Right hindlimb (tissue), 1 donor: ENCODE results near the gene MARCHF6.
"Not testable (repeated sequence)": the region's sequence is repeated elsewhere in the genome, so short reads cannot be mapped to it uniquely, and the experiment has no call there.

ENCODE experiments used
- DNase-seq: peaks from one replicate; pipeline ENCODE4 v3.0.0-alpha.2; 2018

Gene MARCHF6

DNA sequence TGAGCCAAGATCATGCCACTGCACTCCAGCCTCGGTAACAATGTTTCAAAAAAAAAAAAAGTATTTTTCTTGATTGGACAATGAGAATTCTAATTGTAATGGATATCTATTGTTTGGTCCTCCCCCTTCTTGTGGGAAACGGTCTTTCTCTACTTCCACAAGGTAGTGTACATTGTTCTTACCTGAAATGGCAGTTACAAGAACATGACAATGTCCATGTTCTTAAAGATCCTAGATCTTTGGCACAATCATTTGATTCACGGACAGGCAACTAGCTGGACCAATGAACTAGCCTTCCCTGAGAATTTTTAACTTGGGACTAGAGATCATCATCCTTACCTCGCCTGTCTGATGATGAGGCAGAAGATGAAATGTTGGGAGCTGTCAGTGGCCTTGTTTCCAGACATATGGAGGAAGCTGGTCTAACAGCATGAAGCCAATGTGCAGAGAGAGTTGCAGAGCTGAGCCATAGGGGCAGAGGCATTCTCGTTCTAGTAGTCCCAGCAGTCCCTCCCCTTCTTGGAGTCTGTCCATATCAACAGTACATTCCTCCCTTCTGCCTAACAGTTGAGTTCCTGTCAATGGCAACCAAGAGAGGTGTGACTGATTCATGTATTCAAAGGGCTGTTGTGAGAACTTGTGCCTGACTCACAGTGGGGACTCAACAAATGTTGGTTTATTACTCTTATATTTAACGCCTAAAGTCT lies 2.1 kb upstream of the MARCHF6 start:
- no peak for DNase-seq

DNA sequence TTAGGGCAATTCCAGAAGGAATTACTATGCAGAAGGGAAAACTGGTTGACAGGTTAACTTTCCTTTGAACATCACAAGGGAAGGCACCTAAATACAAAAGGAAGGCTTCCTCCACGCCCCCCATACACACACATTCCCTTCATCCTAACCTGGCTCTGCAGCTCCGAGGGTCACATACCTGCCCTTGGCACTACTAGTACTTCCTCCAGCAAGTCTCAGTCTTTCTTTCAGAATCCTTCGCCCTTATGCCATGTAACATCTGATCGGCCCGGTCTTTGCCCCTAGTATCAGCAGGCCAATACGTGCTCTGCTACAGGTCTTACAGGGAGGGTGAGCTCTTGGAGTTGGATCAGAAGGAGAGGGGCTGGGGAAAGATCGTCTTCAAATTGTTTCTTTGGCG lies 1.6 kb upstream of the MARCHF6 start:
- no peak for DNase-seq

DNA sequence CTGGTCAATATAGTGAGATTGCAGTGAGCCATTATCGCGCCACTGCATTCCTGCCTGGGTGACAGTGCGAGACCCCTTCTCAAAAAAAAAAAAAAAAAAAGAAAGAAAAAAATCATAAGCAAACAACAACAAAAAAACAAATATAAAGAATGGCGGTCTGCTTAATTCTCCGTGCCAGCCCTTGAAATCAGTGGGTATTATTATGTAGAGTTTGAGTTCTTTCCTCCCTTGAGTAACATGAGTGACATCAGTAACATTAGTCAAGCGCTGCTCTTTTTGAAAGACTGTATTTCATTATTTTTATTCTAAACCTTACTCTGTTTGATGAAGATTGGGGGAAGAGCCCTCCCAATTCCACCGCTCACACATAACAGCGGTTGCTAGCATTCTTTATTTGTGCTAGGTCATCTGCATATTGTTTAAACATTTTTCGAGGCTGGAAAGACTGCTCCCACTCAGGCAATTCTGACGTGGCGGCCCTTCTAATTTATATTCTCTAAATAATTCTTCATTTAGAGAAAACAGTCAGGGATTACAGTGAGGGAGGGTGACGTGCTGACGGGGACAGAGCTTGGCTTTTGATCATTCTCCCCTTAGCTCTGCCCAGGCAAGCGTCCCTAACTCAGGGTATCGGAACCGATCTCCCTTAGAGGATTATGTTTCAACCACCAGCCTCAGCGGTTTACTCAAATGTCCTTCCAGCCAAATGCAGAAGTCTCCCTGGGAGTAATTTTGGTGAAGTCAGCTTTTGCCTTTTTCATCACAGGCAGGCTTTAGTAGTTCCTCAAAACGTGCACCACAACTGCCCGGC lies 860 bp upstream of the MARCHF6 start:
- DNase-seq: no peak

DNA sequence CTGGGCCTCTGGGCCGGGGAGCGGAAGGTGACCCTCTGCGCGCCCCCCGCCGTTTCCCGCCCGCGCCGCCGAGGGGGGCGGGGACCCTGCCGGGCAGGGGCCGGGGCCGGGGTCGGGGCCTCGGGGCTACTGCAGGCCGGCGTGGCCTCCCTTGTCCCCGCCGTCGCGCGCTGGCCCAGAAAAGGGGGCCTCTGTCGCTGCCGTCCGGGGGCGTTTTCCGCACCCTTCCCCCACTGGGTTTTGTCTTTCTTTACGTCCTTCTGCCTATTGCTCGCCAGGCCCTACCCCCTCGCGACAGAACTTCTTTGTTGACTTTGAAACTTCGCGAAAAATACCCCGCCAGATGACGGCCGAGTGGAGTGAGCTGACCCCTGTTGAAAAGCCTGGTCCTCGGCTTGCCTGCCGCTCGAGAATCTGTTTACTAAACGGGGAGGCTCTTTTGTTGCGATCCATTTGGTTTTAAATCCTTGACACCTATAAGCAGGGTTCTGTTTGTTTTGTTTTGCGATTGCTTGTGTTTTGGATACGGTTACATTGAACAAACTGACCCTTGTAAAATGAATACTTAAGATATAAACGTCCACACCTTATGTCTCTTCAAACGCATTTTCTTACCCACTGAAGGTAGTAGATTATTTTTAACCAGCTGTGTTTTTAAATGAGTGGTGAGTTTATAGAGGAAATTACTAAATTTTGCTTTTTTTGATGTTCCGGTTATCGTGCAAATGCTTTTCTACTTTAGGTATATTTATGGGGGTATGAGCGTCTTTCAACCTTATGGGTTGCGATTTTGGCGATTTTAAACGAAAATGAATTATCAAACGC lies 765 bp downstream of the MARCHF6 start:
- peak; percentile 79 for DNase-seq

DNA sequence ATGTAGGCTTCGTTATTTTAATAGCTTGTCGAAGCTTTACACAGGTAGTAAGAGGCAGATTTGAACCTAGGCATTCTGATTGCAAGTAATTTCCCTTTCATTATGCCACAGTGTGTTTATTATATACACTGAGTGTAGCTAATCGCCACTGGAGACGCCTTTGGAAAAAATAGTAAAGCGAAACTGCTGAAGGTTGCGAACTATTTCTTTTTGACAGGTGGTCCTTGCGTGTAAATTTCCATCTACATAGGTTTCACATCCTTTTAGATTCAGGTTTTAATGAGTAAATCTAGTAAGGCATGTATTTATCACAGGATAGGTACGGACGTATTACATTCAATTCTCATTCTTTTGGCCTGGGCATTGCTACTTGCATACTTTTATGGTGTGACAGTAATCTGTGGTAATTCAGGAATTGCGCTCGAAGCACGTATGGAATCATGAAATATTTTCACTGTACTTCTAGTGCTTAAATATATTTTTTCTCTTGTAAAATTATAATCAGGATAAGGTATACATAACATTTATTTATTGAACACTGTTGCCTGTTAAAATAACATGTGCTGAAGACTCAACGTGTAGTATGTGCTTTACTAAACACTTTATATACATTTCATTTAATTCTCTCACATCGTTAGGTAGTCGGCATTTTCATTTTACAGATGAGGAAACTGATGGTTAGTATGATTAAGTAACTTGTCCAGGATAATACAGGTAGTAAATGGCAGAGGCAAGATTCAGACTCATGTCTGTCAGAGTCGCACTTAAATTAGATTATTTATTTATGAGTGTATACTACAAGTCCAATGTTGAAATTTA lies 1.8 kb downstream of the MARCHF6 start:
- DNase-seq: no peak

DNA sequence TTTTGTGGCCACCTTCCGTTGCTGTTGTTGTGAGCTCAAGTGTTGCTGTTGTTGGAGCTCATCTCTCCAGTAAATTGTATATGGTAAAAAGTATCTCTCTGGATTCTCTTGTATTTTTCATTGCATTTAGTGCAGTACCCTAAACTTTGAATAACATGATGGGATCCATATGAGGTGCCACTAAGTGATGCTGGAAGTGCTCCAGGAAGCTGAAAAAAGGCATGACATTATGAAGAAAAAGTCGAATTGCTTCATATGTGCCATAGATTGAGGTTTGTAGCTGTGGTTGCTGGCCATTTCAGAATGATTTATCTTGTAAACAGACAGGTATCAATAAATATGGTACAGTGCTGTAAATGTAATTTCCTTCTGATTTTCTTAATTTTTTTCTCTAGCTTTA lies 5.5 kb downstream of the MARCHF6 start:
- no peak for DNase-seq

DNA sequence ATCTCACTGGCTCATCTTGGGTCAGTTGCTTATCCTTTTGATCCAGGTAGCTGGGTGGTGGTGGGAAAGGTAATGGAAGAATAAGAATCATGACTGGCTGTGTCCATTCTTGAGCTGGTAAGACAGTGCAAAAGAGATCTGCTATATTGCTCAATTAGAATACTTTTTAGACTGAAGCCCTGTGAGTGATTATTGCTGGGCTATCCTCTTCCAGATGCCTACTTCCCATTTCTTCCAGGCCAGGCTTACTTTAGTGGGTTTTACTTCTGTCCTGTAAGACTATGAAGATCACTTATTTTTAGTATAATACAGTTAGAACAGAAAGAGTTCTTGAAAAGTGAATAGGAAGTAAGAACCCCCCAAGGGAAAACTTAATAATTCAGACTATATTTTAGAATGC lies 7.2 kb downstream of the MARCHF6 start:
- DNase-seq: no peak

DNA sequence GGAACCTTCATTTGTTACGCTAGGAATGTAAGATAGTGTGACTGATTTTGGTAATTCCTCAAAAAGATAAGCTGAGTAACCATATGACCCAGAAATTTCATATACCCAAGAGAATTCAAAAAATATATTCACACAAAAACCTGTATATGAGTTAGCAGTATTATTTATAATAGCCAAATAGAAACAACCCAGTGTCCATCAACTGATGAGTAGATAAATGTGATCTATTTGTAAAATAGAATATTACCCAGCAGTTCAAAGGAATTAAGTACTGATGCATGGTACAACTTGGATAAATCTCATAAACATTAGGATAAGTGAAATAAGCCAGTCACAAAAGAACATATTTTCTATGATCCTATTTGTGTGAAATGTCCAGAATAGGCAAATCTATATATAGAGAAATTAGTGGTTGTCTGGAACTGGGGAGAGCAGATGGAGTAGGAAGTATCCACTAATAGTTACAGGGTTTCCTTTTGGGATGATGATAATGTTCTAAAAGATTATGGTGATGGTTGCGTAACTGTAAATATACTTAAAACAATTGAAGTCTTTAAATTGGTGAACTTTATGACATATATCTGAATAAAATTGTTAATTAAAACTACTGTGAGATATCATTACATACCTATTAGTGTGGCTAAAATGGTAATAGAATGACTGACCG lies 10.2 kb downstream of the MARCHF6 start:
- DNase-seq: no peak

DNA sequence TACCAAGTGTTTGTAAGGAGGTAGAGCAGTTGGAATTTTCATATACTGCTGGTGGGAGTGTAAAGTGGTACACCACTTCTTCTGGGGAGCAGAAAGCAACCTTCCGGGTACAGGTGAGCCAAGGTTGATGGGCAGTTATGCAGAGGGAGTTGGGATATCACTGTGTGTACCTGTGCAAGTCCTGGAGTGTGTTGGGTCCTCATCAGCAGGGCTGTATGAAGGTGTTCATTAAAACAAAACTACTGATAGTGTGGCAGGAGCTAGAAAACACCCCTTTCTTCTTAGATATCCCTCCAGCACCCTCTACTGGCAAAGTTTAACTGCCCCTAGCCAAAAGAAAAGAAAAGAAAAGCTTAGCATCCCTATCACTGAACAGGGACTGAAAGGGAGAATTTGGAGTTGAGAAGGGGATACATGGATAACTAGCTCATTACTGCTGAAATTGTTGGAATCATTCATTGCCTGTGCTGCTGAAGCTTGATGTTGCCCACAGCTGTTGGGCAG lies 10.7 kb downstream of the MARCHF6 start:
- no peak for DNase-seq

DNA sequence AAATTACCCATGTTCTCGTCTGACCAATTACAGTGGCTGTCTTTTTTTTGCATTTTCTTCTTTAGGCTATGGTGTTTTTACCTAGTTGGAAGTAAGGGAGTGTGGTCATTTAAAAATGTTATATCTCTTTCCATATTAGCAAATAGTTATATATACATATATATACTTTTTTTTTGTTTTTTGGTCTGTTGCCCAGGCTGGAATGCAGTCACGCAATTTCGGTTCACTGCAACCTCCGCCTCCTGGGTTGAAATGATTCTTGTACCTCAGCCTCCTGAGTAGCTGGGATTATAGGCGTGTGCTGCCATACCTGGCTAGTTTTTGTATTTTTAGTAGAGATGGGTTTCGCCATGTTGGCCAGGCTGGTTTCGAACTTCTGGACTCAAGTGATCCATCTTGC lies 12.3 kb downstream of the MARCHF6 start:
- DNase-seq: no peak

DNA sequence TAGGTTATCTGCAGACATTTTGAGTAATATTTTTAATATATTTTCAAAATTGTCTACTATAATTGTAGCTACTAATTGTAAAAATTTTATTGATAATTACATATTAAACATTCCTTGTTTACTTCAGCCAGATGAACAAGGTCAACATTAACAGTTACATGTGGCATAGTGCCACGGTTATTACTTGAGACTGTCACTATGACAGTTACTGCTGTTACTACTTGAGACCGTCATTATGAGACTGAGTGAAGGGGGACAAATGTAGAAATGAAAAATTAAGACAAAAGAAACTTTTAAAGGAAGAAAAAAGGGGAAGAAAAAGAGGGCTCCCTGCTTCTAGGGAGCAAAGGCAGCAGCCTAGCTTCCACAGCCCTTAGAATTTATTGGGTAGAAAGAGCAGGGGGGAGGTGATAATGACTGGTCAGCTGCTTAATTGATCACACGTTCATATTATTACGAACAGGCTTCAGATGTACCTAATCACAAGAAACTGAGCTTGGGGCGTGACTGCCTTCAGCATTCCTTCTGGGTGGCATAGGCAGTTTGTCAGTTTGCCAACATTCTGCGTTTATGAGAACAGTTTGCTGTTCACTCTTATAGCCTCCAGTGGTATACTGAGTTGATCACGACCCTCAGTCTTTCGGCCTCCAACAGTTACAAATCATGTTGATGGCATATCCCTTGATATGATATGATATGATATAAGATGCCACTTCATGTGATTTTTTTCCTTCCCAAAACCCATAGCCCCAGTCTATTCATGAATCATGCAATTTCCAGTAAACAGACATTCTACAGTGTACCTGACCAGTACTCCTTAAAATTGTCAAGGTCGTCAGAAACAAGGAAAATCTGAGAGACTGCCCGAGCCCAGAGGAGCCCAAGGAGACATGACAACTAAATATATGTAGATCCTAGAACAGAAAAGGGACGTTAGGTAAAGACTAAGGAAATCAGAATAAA lies 13.1 kb downstream of the MARCHF6 start:
- DNase-seq: no peak

DNA sequence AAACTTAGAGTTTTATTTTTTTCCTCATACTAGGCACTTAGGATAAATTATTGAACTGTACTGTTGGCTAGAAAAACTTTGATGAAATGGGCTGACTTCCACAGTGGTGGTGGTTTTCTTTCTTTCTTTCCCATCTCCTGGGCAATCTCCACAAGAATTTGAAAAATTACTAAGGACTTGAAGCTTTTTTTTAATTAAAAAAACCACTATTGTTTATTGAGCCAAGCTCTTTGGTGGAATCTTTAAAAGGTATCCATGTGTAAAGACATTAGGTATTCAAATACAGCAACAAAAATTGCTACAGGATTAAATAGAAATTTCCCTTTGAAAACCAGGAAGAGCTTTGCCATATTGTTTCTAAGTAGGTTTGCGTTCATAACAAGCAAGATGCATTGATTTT lies 14.1 kb downstream of the MARCHF6 start:
- DNase-seq: no peak

DNA sequence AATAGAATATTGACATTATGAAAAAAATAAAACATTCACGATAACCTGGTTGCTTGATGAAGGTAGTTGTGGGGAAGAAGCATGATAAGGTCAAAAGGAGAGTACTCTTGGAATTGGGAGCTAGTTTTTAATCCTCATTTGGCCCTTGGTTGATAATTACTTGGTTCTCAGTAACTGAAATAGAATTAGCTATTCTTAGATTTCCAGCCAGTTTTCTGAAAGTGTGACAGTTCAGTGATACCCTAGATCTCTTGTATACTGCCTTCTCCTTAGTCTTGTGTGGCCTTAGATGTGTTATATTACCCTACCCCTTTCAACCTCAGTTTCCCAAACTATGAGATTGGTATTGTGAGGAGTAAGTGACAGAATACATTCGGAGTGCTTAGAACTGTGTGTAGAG lies 17.4 kb downstream of the MARCHF6 start:
- no peak for DNase-seq

DNA sequence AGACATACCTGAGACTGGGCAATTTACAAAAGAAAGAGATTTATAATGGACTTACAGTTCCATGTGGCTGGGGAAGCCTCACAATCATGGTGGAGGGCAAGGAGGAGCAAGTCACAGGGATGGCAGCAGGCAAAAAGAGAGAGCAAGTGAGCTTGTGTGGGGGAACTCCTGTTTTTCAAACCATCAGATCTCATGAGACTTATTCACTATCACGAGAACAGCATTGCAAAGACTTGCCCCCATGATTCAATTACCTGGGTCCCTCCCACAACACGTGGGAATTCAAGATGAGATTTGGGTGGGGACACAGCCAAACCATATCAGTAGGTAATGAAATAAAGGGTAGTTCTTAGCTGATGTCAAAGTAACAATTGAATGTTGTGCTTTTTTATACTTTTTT lies 17.9 kb downstream of the MARCHF6 start:
- not testable (repeated sequence) for DNase-seq

DNA sequence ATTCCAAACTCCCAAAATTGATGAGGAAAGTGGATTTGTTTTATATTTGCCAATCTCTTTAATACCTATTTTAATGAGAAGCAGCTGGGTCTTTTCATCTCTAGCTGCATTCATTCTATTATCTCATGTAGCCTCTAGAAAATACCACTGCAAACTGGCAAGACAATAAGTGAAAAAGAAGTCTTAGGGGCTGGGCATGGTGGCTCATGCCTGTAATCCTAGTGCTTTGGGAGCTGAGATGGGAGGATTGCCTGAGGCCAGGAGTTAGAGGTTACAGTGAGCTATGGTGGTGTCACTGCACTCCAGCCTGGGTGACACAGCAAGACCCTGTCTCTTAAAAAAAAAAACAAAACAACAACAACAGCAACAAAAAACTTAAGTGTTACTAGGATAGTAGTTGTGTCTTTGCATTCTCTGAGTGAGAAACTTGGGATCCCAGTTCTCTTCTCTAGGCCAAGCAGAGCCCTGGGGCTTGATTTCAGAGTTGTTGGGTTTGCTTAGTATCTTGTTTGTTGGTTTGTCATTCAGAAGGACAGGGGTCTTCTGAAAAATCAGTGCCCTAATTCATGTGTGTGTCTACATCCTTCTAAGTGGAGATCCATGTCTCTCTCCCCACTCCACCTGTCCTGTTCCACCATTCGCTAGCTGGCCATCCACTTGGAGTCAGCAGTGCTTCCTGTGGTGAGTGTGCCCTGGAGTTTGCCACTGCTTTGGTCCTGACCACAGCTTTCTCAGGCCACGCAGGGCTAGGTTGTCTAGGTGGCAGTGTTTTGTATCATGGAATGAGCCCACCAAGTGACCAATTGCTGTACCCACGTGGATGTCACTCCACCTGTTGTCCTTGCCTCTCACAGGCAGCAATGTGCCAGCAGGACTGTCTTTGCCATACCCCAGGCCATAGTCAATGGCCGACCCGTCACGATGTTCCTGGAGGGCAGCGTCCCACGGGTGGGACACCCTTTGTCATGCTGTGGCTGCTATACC lies 19.5 kb downstream of the MARCHF6 start:
- DNase-seq: no peak

DNA sequence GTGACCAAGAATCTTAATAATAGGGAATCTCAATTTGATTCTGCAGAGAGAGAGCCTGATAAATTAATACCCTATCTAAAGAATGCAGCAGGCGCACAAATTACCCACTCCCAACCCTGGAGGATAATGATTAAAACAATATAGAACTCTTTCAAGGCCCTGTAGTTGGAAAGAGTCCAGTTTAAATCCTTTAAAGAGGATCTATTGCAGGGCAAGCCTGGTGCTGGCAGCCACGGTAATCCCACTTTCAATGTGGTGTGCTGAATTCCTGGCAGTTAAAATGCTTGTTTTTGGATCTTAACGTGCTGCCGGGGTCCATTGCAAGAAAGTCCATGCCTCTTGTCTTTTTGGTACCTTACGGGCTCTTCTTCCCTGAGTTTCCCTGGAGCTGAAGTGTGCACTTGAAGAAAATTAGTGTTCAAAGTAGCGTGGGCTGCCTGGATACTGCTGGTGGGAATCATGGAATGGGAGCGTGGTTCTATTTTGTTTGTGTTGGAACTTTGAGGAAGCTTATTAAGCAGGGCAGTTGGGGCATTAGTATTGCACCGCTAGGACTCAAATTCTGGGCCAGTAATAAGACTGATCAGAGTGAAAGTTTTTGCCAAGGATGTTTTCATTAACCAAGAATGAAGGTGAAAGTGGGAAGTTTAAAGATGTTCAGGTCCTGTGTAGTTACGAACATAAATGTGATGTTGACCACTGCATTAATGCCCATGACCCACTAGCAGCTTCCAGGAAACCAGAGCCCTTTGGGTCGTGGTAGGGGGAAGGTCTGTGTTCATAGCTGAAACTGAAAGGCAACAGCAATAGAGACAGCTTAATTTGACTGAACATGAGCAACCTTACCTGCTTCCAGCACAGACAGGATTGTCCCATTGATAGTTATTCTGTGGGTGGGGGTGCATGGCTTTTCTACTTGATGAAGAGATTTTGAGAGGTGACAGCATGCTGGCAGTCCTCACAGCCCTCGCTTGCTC lies 20.8 kb downstream of the MARCHF6 start:
- no peak for DNase-seq

DNA sequence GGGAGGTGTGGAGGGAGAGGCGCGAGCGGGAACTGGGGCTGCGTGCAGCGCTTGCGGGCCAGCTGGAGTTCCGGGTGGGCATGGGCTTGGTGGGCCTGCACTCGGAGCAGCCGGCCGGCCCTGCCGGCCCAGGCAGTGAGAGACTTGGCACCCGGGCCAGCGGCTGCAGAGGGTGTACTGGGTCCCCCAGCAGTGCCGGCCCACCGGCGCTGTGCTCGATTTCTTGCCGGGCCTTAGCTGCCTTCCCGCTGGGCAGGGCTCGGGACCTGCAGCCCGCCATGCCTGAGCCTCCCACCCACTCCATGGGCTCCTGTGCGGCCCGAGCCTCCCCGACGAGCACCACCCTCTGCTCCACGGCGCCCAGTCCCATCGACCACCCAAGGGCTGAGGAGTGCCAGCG lies 21.7 kb downstream of the MARCHF6 start:
- not testable (repeated sequence) for DNase-seq

DNA sequence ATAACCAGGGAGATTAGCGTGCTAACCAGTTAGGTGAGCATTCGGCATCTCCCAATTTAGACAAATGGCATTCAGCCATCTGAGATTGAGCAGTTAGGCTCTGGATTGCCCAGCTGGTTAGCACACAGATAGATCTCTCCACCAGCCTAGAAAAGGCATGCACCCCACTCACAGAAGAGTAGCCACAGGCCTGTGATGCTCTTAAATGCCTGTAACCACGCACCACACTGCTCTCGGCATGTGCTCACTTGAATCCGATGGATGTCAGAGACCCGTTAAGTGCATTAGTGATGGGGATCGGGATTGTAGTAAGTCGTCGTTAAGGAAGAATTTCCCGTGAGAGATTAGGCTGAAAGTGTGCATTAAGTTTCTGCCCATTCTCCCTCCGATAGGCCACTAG lies 23.0 kb downstream of the MARCHF6 start:
- no peak for DNase-seq
